GM12878 (cell line): ENCODE data around the gene VAX1. TPM values are rescaled to one million over a fixed set of nuclear protein-coding genes. Genes with fewer than 3 reads are reported as not detected.

Experiments
- ATAC-seq: fragments of 200-7000 bp; cut with Tn5 transposase; 3 replicates; pipeline ENCODE4 v1.9.1; 2020; ENCODE audit warnings: mild to moderate bottlenecking, moderate library complexity
- BruUV-seq: library from RNA; stranded (reverse); fragments of 400-500 nt; replicated peaks from 2 replicates; lab custom pipeline; 2021; lab: Mats Ljungman, UMichigan
- CTCF ChIA-PET: fragments of 300-600 bp; sonication (Branson Sonifier 250); formaldehyde crosslinking; extraction: SDS; loops from one replicate; lab custom pipeline; 2021; ENCODE audit warnings: inconsistent platforms; lab: Yijun Ruan, JAX
- POLR2A ChIA-PET: fragments of 350-600 bp; formaldehyde crosslinking; extraction: SDS; loops from one replicate; lab custom pipeline; 2021; ENCODE audit warnings: inconsistent platforms; lab: Charles Lee
- RAD21 ChIA-PET: fragments of 300-600 bp; sonication (Branson Sonifier 250); formaldehyde crosslinking; loops from one replicate; lab custom pipeline; 2023; ENCODE audit warnings: antibody characterized with exemption; ENCODE audit not compliant: unreplicated experiment; lab: Charles Lee
- SMC1A ChIA-PET: fragments of 300-600 bp; sonication (Branson Sonifier 250); formaldehyde crosslinking; loops from one replicate; lab custom pipeline; 2023; ENCODE audit not compliant: unreplicated experiment, uncharacterized antibody; lab: Charles Lee
- DNase-seq: peaks from one replicate; pipeline ENCODE4 v3.0.0-alpha.2; 2011; ENCODE audit warnings: low read depth, low spot score
- FAIRE-seq: peaks from 3 replicates; lab custom pipeline; 2011; peaks lifted over from hg19 to GRCh38; lab: Jason Lieb, UNC
- H2AFZ ChIP-seq: 2 replicates; pipeline ENCODE4 v1.6.0; 2011; ENCODE audit warnings: low read depth, low read length, control low read depth; ENCODE audit not compliant: control insufficient read depth
- H3K27ac ChIP-seq: 2 replicates; pipeline ENCODE4 v1.5.1; 2011; ENCODE audit warnings: control low read depth; ENCODE audit not compliant: control insufficient read depth, insufficient read depth
- H3K27me3 ChIP-seq, 2 experiments: replicated peaks in 1 of 2; 2 replicates each; pipeline versions ENCODE4 v1.6.0 to v1.6.1; 2011; ENCODE audit warnings: low read length in 1 of 2; ENCODE audit not compliant: control insufficient read depth in 2 of 2, insufficient read depth in 2 of 2
- H3K36me3 ChIP-seq, 2 experiments: 2 replicates each; pipeline ENCODE4 v1.5.1; 2011; ENCODE audit warnings: low read length in 1 of 2; ENCODE audit not compliant: control insufficient read depth in 2 of 2, insufficient read depth in 2 of 2
- H3K4me1 ChIP-seq: 2 replicates; pipeline ENCODE4 v1.6.1; 2011; ENCODE audit warnings: mild to moderate bottlenecking, low read length, moderate library complexity, mixed read lengths; ENCODE audit not compliant: control insufficient read depth, insufficient read depth
- H3K4me2 ChIP-seq: 2 replicates; pipeline ENCODE4 v1.6.0; 2011; ENCODE audit warnings: control low read depth; ENCODE audit not compliant: control insufficient read depth, insufficient read depth
- H3K4me3 ChIP-seq: fragments of 200-600 bp; sonication (generic); 2 replicates; pipeline ENCODE4 v1.5.1; 2016
- H3K79me2 ChIP-seq: 2 replicates; pipeline ENCODE4 v1.6.0; 2011; ENCODE audit warnings: low read length; ENCODE audit not compliant: control insufficient read depth, insufficient read depth
- H3K9ac ChIP-seq: 2 replicates; pipeline ENCODE4 v1.8.0; 2011; ENCODE audit warnings: low read length, control low read depth, mixed read lengths; ENCODE audit not compliant: control insufficient read depth, insufficient read depth
- H3K9me3 ChIP-seq: replicated peaks from 3 replicates; pipeline ENCODE4 v1.5.1; 2011; ENCODE audit warnings: mild to moderate bottlenecking, low read length; ENCODE audit not compliant: control insufficient read depth, insufficient read depth
- H4K20me1 ChIP-seq: 2 replicates; pipeline ENCODE4 v1.6.0; 2011; ENCODE audit not compliant: control insufficient read depth, insufficient read depth
- CEBPB ChIP-seq, 2 experiments: fragments of 150-350 bp in 1 of 2; IDR thresholded peaks; 2 replicates each; pipeline ENCODE4 v1.6.1; 2012 to 2014; ENCODE audit warnings: low read depth in 2 of 2, low read length in 2 of 2, borderline replicate concordance in 1 of 2, inconsistent platforms in 1 of 2
- CREB1 ChIP-seq: IDR thresholded peaks from 2 replicates; pipeline ENCODE4 v1.6.1; 2012; ENCODE audit warnings: low read depth, mild to moderate bottlenecking, inconsistent platforms
- HDAC2 ChIP-seq: fragments of 200-600 bp; sonication (generic); IDR thresholded peaks from 2 replicates; pipeline ENCODE4 v1.6.1; 2017
- MYC ChIP-seq: IDR thresholded peaks from 2 replicates; pipeline ENCODE4 v1.6.1; 2011; ENCODE audit warnings: mild to moderate bottlenecking, low read length, moderate library complexity, inconsistent platforms; ENCODE audit not compliant: insufficient read depth, insufficient replicate concordance, insufficient read length, severe bottlenecking
- NFYA ChIP-seq: IDR thresholded peaks from 2 replicates; pipeline ENCODE4 v1.6.1; 2011; ENCODE audit warnings: low read depth, mild to moderate bottlenecking, low read length, improper control_type of control experiment, borderline replicate concordance
- POLR2AphosphoS5 ChIP-seq: IDR thresholded peaks from 2 replicates; pipeline ENCODE4 v1.6.1; 2011; ENCODE audit warnings: mild to moderate bottlenecking, low read length, inconsistent platforms
- SMAD5 ChIP-seq: IDR thresholded peaks from 2 replicates; pipeline ENCODE4 v1.6.1; 2016; ENCODE audit warnings: antibody characterized with exemption, low read depth
- SMC3 ChIP-seq: IDR thresholded peaks from 2 replicates; pipeline ENCODE4 v1.6.1; 2011; ENCODE audit warnings: low read length, improper control_type of control experiment, borderline replicate concordance
- TCF12 ChIP-seq: IDR thresholded peaks from 2 replicates; pipeline ENCODE4 v1.6.1; 2011; ENCODE audit warnings: low read depth, mild to moderate bottlenecking, low read length
- ZNF622 ChIP-seq: fragments of 450-650 bp; IDR thresholded peaks from 2 replicates; pipeline ENCODE4 v1.6.1; 2017; ENCODE audit warnings: mild to moderate bottlenecking, inconsistent platforms
- WGBS: methylation state at CpG from one replicate; pipeline ENCODE4 v1.1.6; 2016; ENCODE audit warnings: low lambda C conversion rate; ENCODE audit not compliant: insufficient replicate concordance, insufficient coverage; ENCODE audit errors: missing lambda C conversion rate; 5-methylcytosine and 5-hydroxymethylcytosine counted together
- in situ Hi-C: fragments of 300-500 bp; cut with MboI; formaldehyde crosslinking; loops from 9 replicates; pipeline ENCODE4 v1.14.3; 2018; ENCODE audit warnings: mixed read lengths
- intact Hi-C: fragments of 100-400 bp; cut with micrococcal nuclease; formaldehyde crosslinking; loops from one replicate; pipeline ENCODE4 v1.14.2; 2022; ENCODE audit not compliant: unreplicated experiment
- polyA plus RNA-seq, 11 experiments: library from polyadenylated mRNA; depleted of rRNA in 4 of 11; unstranded in 6 of 11; stranded (reverse) in 5 of 11; fragments of >200 nt; fragmentation: Nextera tagmentation in 4 of 11; fragmentation: Illumina TruSeq in 1 of 11; extraction: Ambion mirVana in 4 of 11; extraction: Trizol in 1 of 11; gene quantifications; 1 replicate in 1 of 11; 2 replicates in 10 of 11; pipeline versions ENCODE4 v1.2.1 to v1.2.3, GENCODE V29; 2011 to 2016; ENCODE audit warnings: inconsistent platforms in 2 of 11, missing spikeins in 2 of 11, low read depth in 1 of 11
- total RNA-seq, 4 experiments: library from RNA; depleted of rRNA in 3 of 4; stranded (reverse); fragments of >200 nt in 3 of 4; fragmentation: Illumina TruSeq in 1 of 4; extraction: Trizol in 1 of 4; gene quantifications; 2 replicates each; pipeline versions ENCODE4 v1.2.1 to v1.2.3, GENCODE V29; 2013 to 2021
- TF ChIP-seq, protein P1 (sequence below): fragments of 450-650 bp; IDR thresholded peaks from 2 replicates; pipeline ENCODE4 v1.6.1; 2016; ENCODE audit warnings: mild to moderate bottlenecking, moderate library complexity, borderline replicate concordance

The VAX1 gene
- total and polyA plus RNA-seq, 10 of the 15 experiments (the other 5 are each of a cell fraction or from before 2014, with no cell fraction given) = not detected

DNA sequence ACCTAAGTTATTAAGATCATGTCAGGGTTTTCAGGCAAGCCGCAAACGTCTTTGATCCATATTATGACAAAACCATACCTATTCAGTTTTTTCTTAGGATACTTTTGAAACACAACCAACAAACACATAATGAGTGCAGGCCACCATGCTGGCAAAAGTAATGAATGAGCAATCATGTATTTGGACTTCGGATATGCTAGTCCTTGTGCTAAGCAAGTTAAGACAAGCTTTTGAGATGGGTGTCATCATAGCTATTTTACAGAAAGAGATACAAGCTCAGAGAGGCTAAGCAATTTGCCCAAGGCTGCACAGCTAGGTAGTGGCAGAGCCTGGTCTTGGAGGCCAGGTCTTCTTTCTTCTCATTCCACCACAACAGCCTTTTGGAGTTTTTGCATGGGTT lies 46.8 kb upstream of the VAX1 start:
- H3K27ac ChIP-seq = no peak overlapping the region
- BruUV-seq = no TSS peak
- no peaks in the 10 kb centered on the region for H3K9me3 ChIP-seq
- ChIA-PET RAD21 (no interaction called here), CTCF (interaction anchor here (0.7 to 1.2 kb wide), 2 partner anchors 10 to 501 kb away, joined by 3 read pairs; no protein-coding TSS in a partner anchor), SMC1A (no interaction called here), POLR2A (no interaction called here)
- ATAC-seq (no peak), DNase-seq (no peak), FAIRE-seq (no peak)
- no peak overlapping the region for H3K4me3 ChIP-seq
- in situ Hi-C loops = no loop called here
- intact Hi-C loops = no loop called here
- 17% methylated on average over 3 of the region's 3 CpGs for WGBS
- H3K27me3 ChIP-seq = no peaks in the 10 kb centered on the region; a peak in 1 of 4 replicates
- no peaks in the 10 kb centered on the region for H3K36me3 ChIP-seq
- H3K4me1 ChIP-seq = no peaks in the 10 kb centered on the region
- H2AFZ ChIP-seq = no peak overlapping the region
- H3K79me2 ChIP-seq = no peaks in the 10 kb centered on the region
- H3K9ac ChIP-seq = no peak overlapping the region
- no peak for TF ChIP-seq CREB1
- TF ChIP-seq ZNF622 = no peak
- TF ChIP-seq MYC = no peak
- no peak for TF ChIP-seq TCF12
- TF ChIP-seq HDAC2 = no peak
- no peaks in the 10 kb centered on the region for H4K20me1 ChIP-seq
- H3K4me2 ChIP-seq = no peak overlapping the region

DNA sequence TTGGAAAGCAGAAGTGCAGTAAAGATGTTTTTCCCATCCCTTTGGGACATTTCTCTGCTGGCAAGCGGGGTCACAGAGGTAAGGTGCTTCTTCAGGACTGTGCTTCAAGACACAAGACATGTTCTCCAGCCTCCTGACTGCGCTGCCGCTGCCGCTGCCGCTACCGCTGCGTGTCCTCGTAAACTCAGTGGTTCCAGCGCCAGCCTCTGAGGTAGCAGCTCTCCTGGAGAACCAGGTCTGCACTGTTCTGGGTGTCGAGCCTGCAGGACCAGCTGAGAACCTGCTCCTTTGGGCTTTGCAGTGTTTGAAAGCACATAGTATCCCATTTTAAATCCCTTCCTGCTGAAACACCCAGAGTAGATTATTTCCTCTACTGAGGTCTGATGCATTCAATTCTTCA lies 46.2 kb upstream of the VAX1 start:
- no TSS peak for BruUV-seq
- Histone ChIP-seq H3K9ac (no peak overlapping the region), H3K4me1 (no peaks in the 10 kb centered on the region), H4K20me1 (no peaks in the 10 kb centered on the region), H3K36me3 (no peaks in the 10 kb centered on the region), H2AFZ (no peak overlapping the region), H3K4me2 (no peak overlapping the region), H3K27ac (no peak overlapping the region), H3K27me3 (no peaks in the 10 kb centered on the region; a peak in 1 of 4 replicates), H3K4me3 (no peak overlapping the region), H3K79me2 (no peaks in the 10 kb centered on the region), H3K9me3 (no peaks in the 10 kb centered on the region)
- in situ Hi-C loops = no loop called here
- CTCF ChIA-PET = interaction anchor here (0.7 to 1.7 kb wide), 2 partner anchors 9 to 10 kb away, joined by 3 to 8 read pairs; no protein-coding TSS in a partner anchor
- FAIRE-seq = no peak
- ATAC-seq = no peak
- POLR2A ChIA-PET = no interaction called here
- RAD21 ChIA-PET = no interaction called here
- SMC1A ChIA-PET = no interaction called here
- WGBS = 39% methylated on average over 10 of the region's 10 CpGs
- DNase-seq = no peak
- intact Hi-C loops = no loop called here
- TF ChIP-seq, protein P1, sequence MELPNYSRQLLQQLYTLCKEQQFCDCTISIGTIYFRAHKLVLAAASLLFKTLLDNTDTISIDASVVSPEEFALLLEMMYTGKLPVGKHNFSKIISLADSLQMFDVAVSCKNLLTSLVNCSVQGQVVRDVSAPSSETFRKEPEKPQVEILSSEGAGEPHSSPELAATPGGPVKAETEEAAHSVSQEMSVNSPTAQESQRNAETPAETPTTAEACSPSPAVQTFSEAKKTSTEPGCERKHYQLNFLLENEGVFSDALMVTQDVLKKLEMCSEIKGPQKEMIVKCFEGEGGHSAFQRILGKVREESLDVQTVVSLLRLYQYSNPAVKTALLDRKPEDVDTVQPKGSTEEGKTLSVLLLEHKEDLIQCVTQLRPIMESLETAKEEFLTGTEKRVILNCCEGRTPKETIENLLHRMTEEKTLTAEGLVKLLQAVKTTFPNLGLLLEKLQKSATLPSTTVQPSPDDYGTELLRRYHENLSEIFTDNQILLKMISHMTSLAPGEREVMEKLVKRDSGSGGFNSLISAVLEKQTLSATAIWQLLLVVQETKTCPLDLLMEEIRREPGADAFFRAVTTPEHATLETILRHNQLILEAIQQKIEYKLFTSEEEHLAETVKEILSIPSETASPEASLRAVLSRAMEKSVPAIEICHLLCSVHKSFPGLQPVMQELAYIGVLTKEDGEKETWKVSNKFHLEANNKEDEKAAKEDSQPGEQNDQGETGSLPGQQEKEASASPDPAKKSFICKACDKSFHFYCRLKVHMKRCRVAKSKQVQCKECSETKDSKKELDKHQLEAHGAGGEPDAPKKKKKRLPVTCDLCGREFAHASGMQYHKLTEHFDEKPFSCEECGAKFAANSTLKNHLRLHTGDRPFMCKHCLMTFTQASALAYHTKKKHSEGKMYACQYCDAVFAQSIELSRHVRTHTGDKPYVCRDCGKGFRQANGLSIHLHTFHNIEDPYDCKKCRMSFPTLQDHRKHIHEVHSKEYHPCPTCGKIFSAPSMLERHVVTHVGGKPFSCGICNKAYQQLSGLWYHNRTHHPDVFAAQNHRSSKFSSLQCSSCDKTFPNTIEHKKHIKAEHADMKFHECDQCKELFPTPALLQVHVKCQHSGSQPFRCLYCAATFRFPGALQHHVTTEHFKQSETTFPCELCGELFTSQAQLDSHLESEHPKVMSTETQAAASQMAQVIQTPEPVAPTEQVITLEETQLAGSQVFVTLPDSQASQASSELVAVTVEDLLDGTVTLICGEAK = no peak
- TF ChIP-seq NFYA = no peak
- TF ChIP-seq POLR2AphosphoS5 = no peak
- TF ChIP-seq CEBPB (IDR thresholded peaks at IDR 0.05; ENCODE audit: borderline replicate concordance in 1 of 2, low read depth in 2 of 2, low read length in 2 of 2) = no peak
- TF ChIP-seq TCF12 = no peak
- no peak for TF ChIP-seq SMAD5
- no peak for TF ChIP-seq SMC3
